GM12878 (cell line): Measurements from ENCODE around the gene CCR7. TPM values are rescaled to one million over a fixed set of nuclear protein-coding genes. Genes with fewer than 3 reads are reported as not detected.

Experiments
- ATAC-seq: fragments of 200-7000 bp; cut with Tn5 transposase; 3 replicates; pipeline ENCODE4 v1.9.1; 2020; ENCODE audit warnings: mild to moderate bottlenecking, moderate library complexity
- BruUV-seq: library from RNA; stranded (reverse); fragments of 400-500 nt; replicated peaks from 2 replicates; lab custom pipeline; 2021; lab: Mats Ljungman, UMichigan
- CTCF ChIA-PET: fragments of 300-600 bp; sonication (Branson Sonifier 250); formaldehyde crosslinking; extraction: SDS; loops from one replicate; lab custom pipeline; 2021; ENCODE audit warnings: inconsistent platforms; lab: Yijun Ruan, JAX
- POLR2A ChIA-PET: fragments of 350-600 bp; formaldehyde crosslinking; extraction: SDS; loops from one replicate; lab custom pipeline; 2021; ENCODE audit warnings: inconsistent platforms; lab: Charles Lee
- RAD21 ChIA-PET: fragments of 300-600 bp; sonication (Branson Sonifier 250); formaldehyde crosslinking; loops from one replicate; lab custom pipeline; 2023; ENCODE audit warnings: antibody characterized with exemption; ENCODE audit not compliant: unreplicated experiment; lab: Charles Lee
- SMC1A ChIA-PET: fragments of 300-600 bp; sonication (Branson Sonifier 250); formaldehyde crosslinking; loops from one replicate; lab custom pipeline; 2023; ENCODE audit not compliant: unreplicated experiment, uncharacterized antibody; lab: Charles Lee
- DNase-seq: peaks from one replicate; pipeline ENCODE4 v3.0.0-alpha.2; 2011; ENCODE audit warnings: low read depth, low spot score
- FAIRE-seq: peaks from 3 replicates; lab custom pipeline; 2011; peaks lifted over from hg19 to GRCh38; lab: Jason Lieb, UNC
- H2AFZ ChIP-seq: 2 replicates; pipeline ENCODE4 v1.6.0; 2011; ENCODE audit warnings: low read depth, low read length, control low read depth; ENCODE audit not compliant: control insufficient read depth
- H3K27ac ChIP-seq: 2 replicates; pipeline ENCODE4 v1.5.1; 2011; ENCODE audit warnings: control low read depth; ENCODE audit not compliant: control insufficient read depth, insufficient read depth
- H3K27me3 ChIP-seq, 2 experiments: replicated peaks in 1 of 2; 2 replicates each; pipeline versions ENCODE4 v1.6.0 to v1.6.1; 2011; ENCODE audit warnings: low read length in 1 of 2; ENCODE audit not compliant: control insufficient read depth in 2 of 2, insufficient read depth in 2 of 2
- H3K36me3 ChIP-seq, 2 experiments: 2 replicates each; pipeline ENCODE4 v1.5.1; 2011; ENCODE audit warnings: low read length in 1 of 2; ENCODE audit not compliant: control insufficient read depth in 2 of 2, insufficient read depth in 2 of 2
- H3K4me1 ChIP-seq: 2 replicates; pipeline ENCODE4 v1.6.1; 2011; ENCODE audit warnings: mild to moderate bottlenecking, low read length, moderate library complexity, mixed read lengths; ENCODE audit not compliant: control insufficient read depth, insufficient read depth
- H3K4me2 ChIP-seq: 2 replicates; pipeline ENCODE4 v1.6.0; 2011; ENCODE audit warnings: control low read depth; ENCODE audit not compliant: control insufficient read depth, insufficient read depth
- H3K4me3 ChIP-seq: fragments of 200-600 bp; sonication (generic); 2 replicates; pipeline ENCODE4 v1.5.1; 2016
- H3K79me2 ChIP-seq: 2 replicates; pipeline ENCODE4 v1.6.0; 2011; ENCODE audit warnings: low read length; ENCODE audit not compliant: control insufficient read depth, insufficient read depth
- H3K9ac ChIP-seq: 2 replicates; pipeline ENCODE4 v1.8.0; 2011; ENCODE audit warnings: low read length, control low read depth, mixed read lengths; ENCODE audit not compliant: control insufficient read depth, insufficient read depth
- H3K9me3 ChIP-seq: replicated peaks from 3 replicates; pipeline ENCODE4 v1.5.1; 2011; ENCODE audit warnings: mild to moderate bottlenecking, low read length; ENCODE audit not compliant: control insufficient read depth, insufficient read depth
- H4K20me1 ChIP-seq: 2 replicates; pipeline ENCODE4 v1.6.0; 2011; ENCODE audit not compliant: control insufficient read depth, insufficient read depth
- BACH1 ChIP-seq: fragments of 450-650 bp; IDR thresholded peaks from 2 replicates; pipeline ENCODE4 v1.6.1; 2017; ENCODE audit warnings: mild to moderate bottlenecking, borderline replicate concordance
- CBFB ChIP-seq: IDR thresholded peaks from 2 replicates; pipeline ENCODE4 v1.6.1; 2016; ENCODE audit warnings: antibody characterized with exemption, low read depth
- CEBPZ ChIP-seq: fragments of 150-350 bp; IDR thresholded peaks from 2 replicates; pipeline ENCODE4 v1.6.1; 2016; ENCODE audit warnings: low read depth, low read length
- EZH2 ChIP-seq: IDR thresholded peaks from 2 replicates; pipeline ENCODE4 v1.6.1; 2012; ENCODE audit warnings: low read depth, mild to moderate bottlenecking, control low read depth, inconsistent platforms, low read length, borderline replicate concordance; ENCODE audit not compliant: control insufficient read depth
- USF1 ChIP-seq: IDR thresholded peaks from 2 replicates; pipeline ENCODE4 v1.6.1; 2011; ENCODE audit warnings: borderline replicate concordance, low read depth, mild to moderate bottlenecking, moderate library complexity, mixed read lengths, low read length; ENCODE audit not compliant: insufficient read depth; ENCODE audit errors: extremely low read length
- WGBS: methylation state at CpG from one replicate; pipeline ENCODE4 v1.1.6; 2016; ENCODE audit warnings: low lambda C conversion rate; ENCODE audit not compliant: insufficient replicate concordance, insufficient coverage; ENCODE audit errors: missing lambda C conversion rate; 5-methylcytosine and 5-hydroxymethylcytosine counted together
- in situ Hi-C: fragments of 300-500 bp; cut with MboI; formaldehyde crosslinking; loops from 9 replicates; pipeline ENCODE4 v1.14.3; 2018; ENCODE audit warnings: mixed read lengths
- intact Hi-C: fragments of 100-400 bp; cut with micrococcal nuclease; formaldehyde crosslinking; loops from one replicate; pipeline ENCODE4 v1.14.2; 2022; ENCODE audit not compliant: unreplicated experiment
- polyA plus RNA-seq, 11 experiments: library from polyadenylated mRNA; depleted of rRNA in 4 of 11; unstranded in 6 of 11; stranded (reverse) in 5 of 11; fragments of >200 nt; fragmentation: Nextera tagmentation in 4 of 11; fragmentation: Illumina TruSeq in 1 of 11; extraction: Ambion mirVana in 4 of 11; extraction: Trizol in 1 of 11; gene quantifications; 1 replicate in 1 of 11; 2 replicates in 10 of 11; pipeline versions ENCODE4 v1.2.1 to v1.2.3, GENCODE V29; 2011 to 2016; ENCODE audit warnings: inconsistent platforms in 2 of 11, missing spikeins in 2 of 11, low read depth in 1 of 11
- total RNA-seq, 4 experiments: library from RNA; depleted of rRNA in 3 of 4; stranded (reverse); fragments of >200 nt in 3 of 4; fragmentation: Illumina TruSeq in 1 of 4; extraction: Trizol in 1 of 4; gene quantifications; 2 replicates each; pipeline versions ENCODE4 v1.2.1 to v1.2.3, GENCODE V29; 2013 to 2021

The CCR7 gene
- total and polyA plus RNA-seq, 10 of the 15 experiments (the other 5 are each of a cell fraction or from before 2014, with no cell fraction given), result 131 to 1,171 (median 260) TPM

GRCh38 chr17:40535924-40536294 lies 29.4 kb downstream of the CCR7 start:
- intact Hi-C loops, result no loop called here
- ATAC-seq, result no peak
- no TSS peak for BruUV-seq
- ChIA-PET POLR2A (interaction anchor here (0.7 to 7.0 kb wide), 7 partner anchors 12 to 214 kb away, joined by 3 to 63 read pairs (median 4); partner anchors contain the start of gene TOP2A), SMC1A (interaction anchor here (0.7 to 15.5 kb wide), 14 partner anchors 12 to 174 kb away, joined by 3 to 430 read pairs (median 13); partner anchors contain the start of genes CCR7 and TOP2A)
- Histone ChIP-seq H3K9ac (no peak overlapping the region), H3K27me3 (no peaks in the 10 kb centered on the region; a peak in 1 of 4 replicates)
- WGBS, result 69% methylated on average over 3 of the region's 3 CpGs
- TF ChIP-seq USF1, result no peak
- TF ChIP-seq CEBPZ, result no peak
- TF ChIP-seq CBFB, result no peak
- no peak for TF ChIP-seq EZH2
- TF ChIP-seq BACH1, result no peak
- TF ChIP-seq, all 136 proteins: peak for 0
- no peaks in the 10 kb centered on the region for H3K79me2 ChIP-seq
- H3K27ac ChIP-seq, result no peak overlapping the region
- H3K4me3 ChIP-seq, result no peak overlapping the region
- peaks cover 63% of the 10 kb centered on the region for H3K4me1 ChIP-seq
- H2AFZ ChIP-seq, result no peak overlapping the region
- no peak for FAIRE-seq
- no peaks in the 10 kb centered on the region for H3K9me3 ChIP-seq
- RAD21 ChIA-PET, result interaction anchor here (0.6 to 16.5 kb wide), 10 partner anchors 21 to 1130 kb away, joined by 3 to 514 read pairs (median 48); partner anchors contain the start of genes CCR7, IGFBP4 and TOP2A
- H3K36me3 ChIP-seq, result no peaks in the 10 kb centered on the region
- in situ Hi-C loops, result loop anchor here (5.0 to 25.0 kb wide), 2 partner anchors 99 to 229 kb away; partner anchors contain the start of genes IGFBP4 and RARA
- no peaks in the 10 kb centered on the region for H4K20me1 ChIP-seq
- CTCF ChIA-PET, result interaction anchor here (1.2 to 19.2 kb wide), 11 partner anchors 10 to 175 kb away, joined by 3 to 318 read pairs (median 75); partner anchors contain the start of genes CCR7, IGFBP4 and TOP2A
- no peak overlapping the region for H3K4me2 ChIP-seq
- DNase-seq, result no peak
